DND-41 (cell line): ENCODE measurements around the gene RIPOR3.

ENCODE experiments used
- EZH2 ChIP-seq: IDR thresholded peaks from 3 replicates; pipeline ENCODE4 v1.6.1; 2012; ENCODE audit warnings: borderline replicate concordance, low read depth, mild to moderate bottlenecking, moderate library complexity, low read length, inconsistent platforms; ENCODE audit not compliant: severe bottlenecking
- TF ChIP-seq, protein P1 (sequence below): IDR thresholded peaks from 2 replicates; pipeline ENCODE4 v1.5.1; 2012; ENCODE audit warnings: borderline replicate concordance, low read length, moderate library complexity, mild to moderate bottlenecking; ENCODE audit not compliant: poor library complexity, severe bottlenecking; ENCODE audit errors: extremely low read depth

DNA sequence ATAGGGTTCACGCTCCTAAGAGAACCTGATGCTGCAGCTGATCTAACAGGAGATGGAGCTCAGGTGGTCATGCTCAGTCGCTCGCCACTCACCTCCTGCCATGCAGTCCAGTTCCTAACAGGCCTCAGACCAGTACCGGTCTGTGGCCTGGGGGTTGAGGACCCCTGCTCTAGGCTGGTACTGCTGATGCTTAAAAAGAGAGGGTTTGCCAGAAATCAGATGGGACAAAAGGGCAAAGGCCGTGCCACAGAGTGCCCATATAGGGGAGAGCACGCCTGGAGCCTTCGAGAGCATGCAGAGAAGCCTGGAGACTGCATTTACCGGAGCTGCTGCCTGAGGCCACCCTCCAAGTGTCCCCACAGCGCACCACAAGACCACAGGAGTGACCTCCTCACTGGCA is 105.7 kb downstream of the RIPOR3 start:
- TF ChIP-seq, protein P1, sequence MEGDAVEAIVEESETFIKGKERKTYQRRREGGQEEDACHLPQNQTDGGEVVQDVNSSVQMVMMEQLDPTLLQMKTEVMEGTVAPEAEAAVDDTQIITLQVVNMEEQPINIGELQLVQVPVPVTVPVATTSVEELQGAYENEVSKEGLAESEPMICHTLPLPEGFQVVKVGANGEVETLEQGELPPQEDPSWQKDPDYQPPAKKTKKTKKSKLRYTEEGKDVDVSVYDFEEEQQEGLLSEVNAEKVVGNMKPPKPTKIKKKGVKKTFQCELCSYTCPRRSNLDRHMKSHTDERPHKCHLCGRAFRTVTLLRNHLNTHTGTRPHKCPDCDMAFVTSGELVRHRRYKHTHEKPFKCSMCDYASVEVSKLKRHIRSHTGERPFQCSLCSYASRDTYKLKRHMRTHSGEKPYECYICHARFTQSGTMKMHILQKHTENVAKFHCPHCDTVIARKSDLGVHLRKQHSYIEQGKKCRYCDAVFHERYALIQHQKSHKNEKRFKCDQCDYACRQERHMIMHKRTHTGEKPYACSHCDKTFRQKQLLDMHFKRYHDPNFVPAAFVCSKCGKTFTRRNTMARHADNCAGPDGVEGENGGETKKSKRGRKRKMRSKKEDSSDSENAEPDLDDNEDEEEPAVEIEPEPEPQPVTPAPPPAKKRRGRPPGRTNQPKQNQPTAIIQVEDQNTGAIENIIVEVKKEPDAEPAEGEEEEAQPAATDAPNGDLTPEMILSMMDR, result no peak
- no peak for TF ChIP-seq EZH2
